ENCODE results near the gene KIF19. TPM values are rescaled to one million over a fixed set of nuclear protein-coding genes. Genes with fewer than 3 reads are reported as not detected.

The KIF19 gene
- total RNA-seq, 1 donor from 2014 or later, result 0.23 TPM

- TF ChIP-seq, protein P1, sequence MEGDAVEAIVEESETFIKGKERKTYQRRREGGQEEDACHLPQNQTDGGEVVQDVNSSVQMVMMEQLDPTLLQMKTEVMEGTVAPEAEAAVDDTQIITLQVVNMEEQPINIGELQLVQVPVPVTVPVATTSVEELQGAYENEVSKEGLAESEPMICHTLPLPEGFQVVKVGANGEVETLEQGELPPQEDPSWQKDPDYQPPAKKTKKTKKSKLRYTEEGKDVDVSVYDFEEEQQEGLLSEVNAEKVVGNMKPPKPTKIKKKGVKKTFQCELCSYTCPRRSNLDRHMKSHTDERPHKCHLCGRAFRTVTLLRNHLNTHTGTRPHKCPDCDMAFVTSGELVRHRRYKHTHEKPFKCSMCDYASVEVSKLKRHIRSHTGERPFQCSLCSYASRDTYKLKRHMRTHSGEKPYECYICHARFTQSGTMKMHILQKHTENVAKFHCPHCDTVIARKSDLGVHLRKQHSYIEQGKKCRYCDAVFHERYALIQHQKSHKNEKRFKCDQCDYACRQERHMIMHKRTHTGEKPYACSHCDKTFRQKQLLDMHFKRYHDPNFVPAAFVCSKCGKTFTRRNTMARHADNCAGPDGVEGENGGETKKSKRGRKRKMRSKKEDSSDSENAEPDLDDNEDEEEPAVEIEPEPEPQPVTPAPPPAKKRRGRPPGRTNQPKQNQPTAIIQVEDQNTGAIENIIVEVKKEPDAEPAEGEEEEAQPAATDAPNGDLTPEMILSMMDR (IDR thresholded peaks at IDR 0.05), result no peak
- Histone ChIP-seq H3K4me3 (no peak overlapping the region), H3K9me3 (no peaks in the 10 kb centered on the region), H3K27me3 (no peaks in the 10 kb centered on the region), H3K36me3 (no peaks in the 10 kb centered on the region), H3K27ac (no peak overlapping the region), H3K4me1 (no peaks in the 10 kb centered on the region)
- no peak for ATAC-seq
- no peak for DNase-seq
- intact Hi-C loops (cut with DNase I), result no loop called here
Observed at GRCh38 chr17:74372426-74372825, 46.4 kb downstream of the KIF19 start.

DNA sequence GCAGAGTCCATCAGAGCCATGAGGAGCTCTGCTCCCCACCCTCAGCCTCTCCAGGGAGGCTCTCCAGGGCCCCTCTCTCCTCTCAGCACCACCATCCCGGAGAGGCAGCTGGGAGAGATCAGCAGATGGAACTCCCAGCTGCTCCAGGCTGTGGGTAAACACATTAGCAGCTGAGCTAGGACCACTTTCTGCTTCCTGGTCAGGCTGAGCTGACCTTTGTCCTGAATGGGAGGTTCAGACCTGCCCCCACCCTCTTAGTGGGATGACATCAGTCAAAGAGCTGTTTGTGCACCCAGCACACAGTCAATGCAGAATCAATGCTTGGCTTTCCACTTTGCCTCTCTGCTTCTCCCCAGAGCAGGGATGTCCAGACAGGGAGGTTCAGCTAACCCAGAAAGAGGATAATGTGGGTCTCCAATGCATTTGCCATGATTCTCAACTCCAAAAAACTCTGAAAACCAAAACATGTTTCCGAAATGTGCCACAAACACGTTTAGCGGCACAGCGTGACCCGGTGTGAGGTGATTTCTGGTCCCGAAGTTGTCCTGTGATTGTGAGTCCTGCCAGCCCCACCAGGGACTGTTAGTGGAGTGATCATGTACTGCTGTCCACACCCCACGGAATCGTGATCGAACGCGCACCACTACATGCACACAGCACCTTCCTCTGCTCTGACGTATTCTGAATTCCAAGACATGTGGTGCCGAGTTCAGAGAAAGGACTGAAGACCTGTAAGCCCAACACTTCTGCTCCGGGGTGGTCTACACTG is 48.0 kb downstream of the KIF19 start:
- Histone ChIP-seq H3K9me3 (no peaks in the 10 kb centered on the region), H3K27me3 (no peaks in the 10 kb centered on the region), H3K4me1 (no peaks in the 10 kb centered on the region), H3K4me3 (no peak overlapping the region), H3K27ac (no peak overlapping the region), H3K36me3 (no peaks in the 10 kb centered on the region)
- DNase-seq (no peak), ATAC-seq (peak; percentile 7)
- TF ChIP-seq, protein P1 (IDR thresholded peaks at IDR 0.05), result no peak
- intact Hi-C loops (cut with DNase I), result no loop called here

- no peak for DNase-seq
- no peak overlapping the region for H3K4me3 ChIP-seq
- H3K36me3 ChIP-seq, result no peaks in the 10 kb centered on the region
- H3K27ac ChIP-seq, result no peak overlapping the region
- intact Hi-C loops (cut with DNase I), result loop anchor here (5.0 kb wide), 1 partner anchor 82 kb away; no protein-coding TSS in a partner anchor
- H3K27me3 ChIP-seq, result no peaks in the 10 kb centered on the region
- H3K9me3 ChIP-seq, result no peaks in the 10 kb centered on the region
- ATAC-seq, result no peak
- H3K4me1 ChIP-seq, result peaks cover 7% of the 10 kb centered on the region
- TF ChIP-seq, protein P1 (IDR thresholded peaks at IDR 0.05), result no peak
Observed at GRCh38 chr17:74374858-74375257, 48.8 kb downstream of the KIF19 start.

DNA sequence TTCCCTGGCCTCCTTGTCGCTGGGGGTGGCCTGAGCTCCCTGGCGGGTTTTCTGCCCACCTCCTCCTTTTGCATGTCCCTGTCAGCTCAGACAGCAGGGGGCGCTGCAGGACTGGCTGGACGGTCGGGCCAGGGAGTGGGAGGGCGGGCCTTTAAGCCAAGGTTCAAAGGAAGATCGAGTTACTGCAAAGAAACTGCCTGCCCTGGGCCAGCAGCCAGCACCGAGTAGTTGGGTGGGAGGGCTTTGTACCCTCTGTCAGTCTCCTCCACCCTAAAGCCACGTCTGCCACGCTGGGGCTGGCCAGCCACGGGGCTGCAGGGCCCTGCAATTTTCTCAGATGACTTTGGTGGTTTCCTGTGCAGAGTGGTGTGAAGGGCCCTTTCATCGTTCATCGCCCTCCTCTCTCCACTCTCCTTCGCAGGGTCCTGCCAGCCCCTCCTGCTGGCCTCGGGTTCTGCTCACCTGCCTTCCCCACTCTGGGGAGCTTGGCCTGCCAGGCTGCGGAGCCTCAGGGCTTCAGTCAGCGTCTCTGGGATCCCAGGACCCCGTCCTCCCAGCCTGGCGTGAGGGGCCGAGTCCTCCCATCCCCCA is 53.6 kb downstream of the KIF19 start:
- Histone ChIP-seq H3K4me1 (peaks cover 10% of the 10 kb centered on the region), H3K9me3 (no peaks in the 10 kb centered on the region), H3K4me3 (peak overlapping the region; percentile 14), H3K36me3 (no peaks in the 10 kb centered on the region), H3K27ac (no peak overlapping the region), H3K27me3 (no peaks in the 10 kb centered on the region)
- TF ChIP-seq, protein P1 (IDR thresholded peaks at IDR 0.05), result peak; percentile 95
- DNase-seq (peak; percentile 96), ATAC-seq (peak; percentile 93)
- intact Hi-C loops (cut with DNase I), result loop anchor here (5.0 kb wide), 1 partner anchor 78 kb away; no protein-coding TSS in a partner anchor

GRCh38 chr17:74380086-74380958 is 54.3 kb downstream of the KIF19 start:
- ATAC-seq (peak; percentile 64), DNase-seq (no peak)
- no peak overlapping the region for H3K4me3 ChIP-seq
- TF ChIP-seq, protein P1 (IDR thresholded peaks at IDR 0.05), result no peak
- no peaks in the 10 kb centered on the region for H3K36me3 ChIP-seq
- H3K27ac ChIP-seq, result no peak overlapping the region
- H3K4me1 ChIP-seq, result peaks cover 10% of the 10 kb centered on the region
- H3K27me3 ChIP-seq, result no peaks in the 10 kb centered on the region
- no peaks in the 10 kb centered on the region for H3K9me3 ChIP-seq
- intact Hi-C loops (cut with DNase I), result no loop called here
